GM18508 (cell line): ENCODE measurements around the gene HIF1A.
"Not testable (repeated sequence)": the region's sequence is repeated elsewhere in the genome, so short reads cannot be mapped to it uniquely, and the experiment has no call there.

Source experiments
- ATAC-seq: cut with Tn5 transposase; IDR thresholded peaks from one replicate; pipeline ENCODE4 v1.9.1; 2021; ENCODE audit warnings: moderate number of reproducible peaks; ENCODE audit not compliant: insufficient read depth, unreplicated experiment

HIF1A gene

DNA sequence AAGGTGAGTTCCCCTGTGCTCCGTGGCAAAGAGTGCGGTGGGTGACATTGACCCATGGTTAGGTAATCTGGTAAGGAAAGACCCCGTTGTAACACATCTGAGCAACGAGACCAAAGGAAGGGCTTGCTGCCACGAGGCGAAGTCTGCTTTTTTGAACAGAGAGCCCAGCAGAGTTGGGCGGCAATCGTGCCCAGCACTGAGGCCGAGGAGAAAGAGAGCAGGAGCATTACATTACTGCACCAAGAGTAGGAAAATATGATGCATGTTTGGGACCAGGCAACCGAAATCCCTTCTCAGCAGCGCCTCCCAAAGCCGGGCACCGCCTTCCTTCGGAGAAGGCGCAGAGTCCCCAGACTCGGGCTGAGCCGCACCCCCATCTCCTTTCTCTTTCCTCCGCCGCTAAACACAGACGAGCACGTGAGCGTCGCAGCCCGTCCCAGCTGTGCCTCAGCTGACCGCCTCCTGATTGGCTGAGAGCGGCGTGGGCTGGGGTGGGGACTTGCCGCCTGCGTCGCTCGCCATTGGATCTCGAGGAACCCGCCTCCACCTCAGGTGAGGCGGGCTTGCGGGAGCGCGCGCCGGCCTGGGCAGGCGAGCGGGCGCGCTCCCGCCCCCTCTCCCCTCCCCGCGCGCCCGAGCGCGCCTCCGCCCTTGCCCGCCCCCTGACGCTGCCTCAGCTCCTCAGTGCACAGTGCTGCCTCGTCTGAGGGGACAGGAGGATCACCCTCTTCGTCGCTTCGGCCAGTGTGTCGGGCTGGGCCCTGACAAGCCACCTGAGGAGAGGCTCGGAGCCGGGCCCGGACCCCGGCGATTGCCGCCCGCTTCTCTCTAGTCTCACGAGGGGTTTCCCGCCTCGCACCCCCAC lies at the start of gene HIF1A:
HIF1A (plus strand) TSS at position 684 of the 865 bp plus-strand sequence. CDS start 292 bp downstream, outside the sequence.
- peak; percentile 89 for ATAC-seq

GRCh38 chr14:61646366-61647116 lies 48.8 kb upstream of the HIF1A start:
- ATAC-seq, result no peak

GRCh38 chr14:61647704-61648103 lies 47.6 kb upstream of the HIF1A start:
- ATAC-seq, result no peak

- no peak for ATAC-seq
These were observed 46.9 kb upstream of the HIF1A start for GRCh38 chr14:61648377-61648776.

DNA sequence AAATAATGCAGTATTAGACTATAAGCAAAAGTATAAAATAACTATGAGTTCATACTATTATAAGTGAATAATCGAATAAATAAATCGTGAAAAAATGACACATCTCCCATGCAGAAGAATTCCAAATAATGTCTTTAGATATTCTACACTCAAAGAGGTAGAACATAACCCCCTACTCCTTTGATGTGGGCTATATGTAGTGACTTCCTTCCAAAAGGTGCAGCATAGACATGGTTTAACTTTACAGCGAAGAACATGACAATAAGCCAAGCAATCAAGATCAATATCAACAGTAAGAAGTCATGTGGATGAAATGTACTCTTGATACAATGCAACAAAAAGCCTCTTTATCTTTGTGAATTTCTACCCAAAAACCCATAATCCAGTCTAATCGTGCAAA lies 46.0 kb upstream of the HIF1A start:
- ATAC-seq, result no peak

GRCh38 chr14:61651355-61651754 lies 44.0 kb upstream of the HIF1A start:
- no peak for ATAC-seq

GRCh38 chr14:61652526-61653262 lies 42.6 kb upstream of the HIF1A start:
- ATAC-seq, result no peak

DNA sequence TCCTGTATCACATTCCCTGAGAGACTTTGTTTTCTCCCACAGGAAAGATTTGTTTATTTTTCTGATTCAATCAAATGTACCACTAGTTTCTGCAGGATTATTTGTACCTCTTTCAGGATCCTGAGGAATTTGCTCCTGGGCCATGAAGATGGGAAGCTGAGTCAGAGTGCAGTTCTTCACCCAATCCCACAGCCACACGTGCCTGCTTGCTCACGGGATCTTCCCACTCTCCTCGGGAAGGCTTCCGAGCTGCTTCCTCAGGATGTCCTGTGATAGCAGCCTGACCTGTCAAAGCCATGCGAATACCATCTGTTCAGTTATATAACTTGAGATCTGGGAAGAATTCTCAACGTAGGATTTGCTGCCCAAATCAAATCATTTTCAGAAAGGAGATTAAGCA lies 41.8 kb upstream of the HIF1A start:
- ATAC-seq, result no peak

DNA sequence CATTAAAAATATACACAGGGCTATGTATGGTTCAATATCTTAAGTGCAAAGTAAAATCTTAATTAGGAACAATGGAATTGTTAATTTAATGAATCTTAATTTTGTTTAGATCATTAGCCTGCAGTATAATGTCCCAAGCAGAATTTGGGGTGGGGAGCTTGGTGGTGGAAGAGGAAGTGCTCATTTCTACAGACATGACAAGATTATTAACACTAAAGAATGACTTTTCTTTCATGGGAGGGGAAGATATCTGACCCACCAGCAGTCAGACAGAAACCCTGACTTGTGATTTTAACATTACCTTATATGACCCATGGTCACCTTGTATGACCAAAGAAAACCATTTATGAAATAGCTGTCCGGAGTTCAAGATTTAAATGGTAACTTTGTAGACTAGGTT lies 41.3 kb upstream of the HIF1A start:
- no peak for ATAC-seq

DNA sequence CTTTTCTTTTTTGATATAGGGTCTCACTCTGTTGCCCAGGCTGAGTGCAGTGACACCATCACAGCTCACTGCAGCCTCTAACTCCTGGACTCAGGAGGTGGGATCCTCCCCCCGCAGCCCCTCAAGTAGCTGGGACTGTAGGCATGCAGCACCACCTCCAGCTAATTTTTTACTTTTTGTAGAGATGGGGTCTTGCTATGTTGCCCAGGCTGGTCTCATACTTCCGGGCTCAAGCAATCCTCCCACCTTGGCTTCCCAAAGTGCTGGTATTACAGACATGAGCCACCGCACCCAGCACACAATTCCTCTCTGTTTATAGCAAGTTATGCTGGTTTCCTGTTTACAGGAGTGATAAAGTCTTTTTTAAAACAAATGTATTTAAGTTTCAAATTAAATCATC lies 39.5 kb upstream of the HIF1A start:
- no peak for ATAC-seq

DNA sequence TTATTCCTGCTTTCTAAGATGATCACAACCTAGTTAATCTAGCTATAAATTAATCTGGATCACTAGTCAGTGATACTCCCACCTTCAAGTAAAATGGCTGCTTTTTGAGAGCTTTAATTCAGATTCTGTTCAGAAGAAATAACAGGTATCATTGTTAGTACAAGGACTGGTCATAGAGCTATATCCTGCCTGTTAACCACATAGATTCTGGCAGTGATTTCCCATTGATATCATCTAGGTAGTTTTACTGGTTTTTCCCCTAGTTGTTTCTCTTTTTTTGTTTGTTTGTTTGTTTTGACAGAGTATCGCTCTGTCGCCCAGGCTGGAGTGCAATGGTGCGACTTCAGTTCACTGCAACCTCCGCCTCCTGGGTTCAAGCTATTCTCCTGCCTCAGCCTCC lies 39.0 kb upstream of the HIF1A start:
- no peak for ATAC-seq

DNA sequence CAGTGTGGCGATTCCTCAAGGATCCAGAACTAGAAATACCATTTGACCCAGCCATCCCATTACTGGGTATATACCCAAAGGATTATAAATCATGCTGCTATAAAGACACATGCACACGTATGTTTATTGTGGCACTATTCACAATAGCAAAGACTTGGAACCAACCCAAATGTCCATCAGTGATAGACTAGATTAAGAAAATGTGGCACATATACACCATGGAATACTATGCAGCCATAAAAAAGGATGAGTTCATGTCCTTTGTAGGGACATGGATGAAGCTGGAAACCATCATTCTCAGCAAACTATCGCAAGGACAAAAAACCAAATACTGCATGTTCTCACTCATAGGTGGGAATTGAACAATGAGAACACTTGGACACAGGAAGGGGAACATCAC lies 37.2 kb upstream of the HIF1A start:
- ATAC-seq, result not testable (repeated sequence)

DNA sequence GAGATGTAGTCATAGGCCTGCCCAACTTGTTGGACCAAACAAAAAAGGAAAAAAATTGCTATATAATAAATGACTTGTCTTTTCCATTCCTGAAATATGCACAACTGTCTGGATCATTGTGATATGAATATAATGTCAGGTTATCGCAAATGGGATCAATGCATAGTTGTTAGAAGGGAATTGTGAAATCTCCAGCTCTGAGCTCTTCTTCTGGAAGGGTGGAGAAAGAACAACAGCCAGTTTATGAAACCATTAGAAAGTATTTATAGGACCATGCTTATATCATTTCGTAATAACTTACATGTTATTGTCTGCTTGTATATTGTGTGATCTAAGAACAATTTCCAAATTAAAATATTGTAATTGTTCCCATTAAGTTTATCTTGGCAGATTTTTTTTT lies 35.7 kb upstream of the HIF1A start:
- ATAC-seq, result no peak

DNA sequence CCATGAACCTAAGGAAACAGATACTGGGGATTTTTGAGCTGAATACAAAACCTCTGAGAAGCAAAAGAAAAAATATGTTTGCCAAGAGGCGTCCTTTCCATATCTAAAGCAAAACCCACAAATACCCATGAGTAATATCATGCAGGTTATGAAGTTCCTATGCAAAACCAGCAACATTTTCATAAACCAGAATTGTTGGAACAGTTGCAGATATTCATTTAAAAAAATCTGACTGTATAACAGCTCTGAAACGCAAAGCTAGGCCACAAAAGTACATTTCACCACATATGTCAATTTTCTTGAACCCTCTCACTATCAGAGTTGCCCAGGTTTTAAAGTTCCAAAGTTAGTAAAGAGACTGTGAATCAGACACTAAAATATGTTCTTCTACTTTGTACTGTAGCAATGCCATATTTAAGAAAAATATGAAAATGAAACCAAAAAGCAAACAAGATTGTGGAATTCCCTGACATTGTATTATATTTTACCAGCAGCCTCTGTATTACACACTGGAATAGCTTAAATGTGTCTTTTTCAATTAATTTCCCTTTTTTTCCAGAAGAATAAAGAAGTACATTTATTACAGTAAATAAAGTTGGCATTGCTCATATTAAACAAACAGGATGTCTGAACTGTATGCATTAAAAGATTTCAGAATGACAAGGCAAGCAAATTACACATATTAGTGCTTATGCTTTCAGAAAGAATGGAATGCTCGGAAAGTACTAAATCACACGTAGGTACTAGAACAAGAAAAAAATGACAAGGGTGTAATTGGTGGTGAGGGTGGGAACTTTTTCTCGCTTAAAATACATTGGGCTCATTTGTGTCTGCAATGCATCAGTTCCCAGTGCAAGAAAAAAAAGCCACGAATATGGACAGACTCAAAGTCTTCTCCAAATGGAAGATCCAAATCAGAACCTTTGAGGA lies 33.6 kb upstream of the HIF1A start:
- ATAC-seq, result peak; percentile 27

GRCh38 chr14:61662437-61663311 lies 32.6 kb upstream of the HIF1A start:
- peak; percentile 70 for ATAC-seq

GRCh38 chr14:61663312-61663979 lies 31.9 kb upstream of the HIF1A start:
- ATAC-seq, result no peak

DNA sequence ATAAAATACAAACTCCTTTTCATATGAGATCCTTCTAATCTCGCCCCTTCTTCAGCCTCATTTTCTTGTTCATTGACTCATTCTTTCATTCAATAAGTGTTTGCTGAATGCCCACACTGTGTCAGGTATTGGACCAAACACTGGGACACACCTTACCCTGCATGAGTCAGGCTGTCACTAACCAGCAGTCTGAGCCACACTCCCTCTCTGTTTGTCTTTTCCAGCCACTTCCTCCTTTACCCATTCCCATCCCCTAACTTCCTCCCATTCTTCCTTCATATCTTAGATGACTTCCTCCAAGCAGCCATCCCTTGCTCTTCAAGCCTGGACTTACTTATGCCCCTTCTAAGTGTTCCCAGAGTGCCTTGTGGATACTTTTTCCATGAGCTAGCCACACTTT lies 27.0 kb upstream of the HIF1A start:
- ATAC-seq, result no peak

DNA sequence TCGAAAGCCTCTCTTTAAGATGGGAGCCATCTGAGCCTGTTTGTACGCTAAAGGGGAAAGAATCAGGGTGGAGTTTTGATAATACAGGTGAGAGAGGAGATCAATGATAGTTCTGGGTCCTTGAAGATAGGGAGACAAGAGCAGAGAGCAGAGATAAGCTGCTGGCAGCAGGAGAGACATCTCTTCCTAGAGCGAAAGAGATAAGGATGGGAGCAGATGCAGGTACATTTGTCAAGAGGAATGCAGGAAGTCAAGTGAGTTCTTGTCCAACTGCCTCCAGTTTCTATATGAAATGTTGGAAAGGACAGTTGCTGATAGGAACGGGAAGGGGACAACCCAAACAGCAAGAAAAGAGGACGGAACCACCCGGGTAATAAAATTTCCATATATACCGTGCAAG lies 24.7 kb upstream of the HIF1A start:
- no peak for ATAC-seq
